B cell (primary cell): ENCODE measurements around the gene FRYL. TPM values are rescaled to one million over a fixed set of nuclear protein-coding genes. Genes with fewer than 3 reads are reported as not detected.

ENCODE experiments used
- ATAC-seq: fragments of 200-7000 bp; cut with Tn5 transposase; one replicate; pipeline ENCODE4 v1.10.0; 2021; ENCODE audit warnings: low read depth, mild to moderate bottlenecking, moderate number of reproducible peaks, moderate library complexity
- CTCF ChIA-PET: fragments of 350-600 bp; sonication (Branson Sonifier 250); formaldehyde crosslinking; loops from one replicate; lab custom pipeline; 2021; ENCODE audit warnings: antibody characterized with exemption, inconsistent platforms; lab: Charles Lee
- POLR2A ChIA-PET: fragments of 350-600 bp; sonication (Branson Sonifier 250); formaldehyde crosslinking; loops from one replicate; lab custom pipeline; 2021; ENCODE audit warnings: antibody characterized with exemption; lab: Charles Lee
- DNase-seq: peaks from one replicate; pipeline ENCODE4 v3.0.0; 2013
- H2AFZ ChIP-seq: 2 replicates; pipeline ENCODE4 v1.6.1; 2012; ENCODE audit warnings: mild to moderate bottlenecking, low read depth, low read length; ENCODE audit not compliant: insufficient read depth, poor library complexity, severe bottlenecking
- H3K27ac ChIP-seq, 2 donors: 1 replicate in 1 of 2; 2 replicates in 1 of 2; pipeline ENCODE4 v1.5.1; 2012 to 2013; ENCODE audit warnings: low read length in 2 of 2, mild to moderate bottlenecking in 2 of 2, moderate library complexity in 1 of 2
- H3K27me3 ChIP-seq, 4 experiments: fragments of 200-600 bp in 1 of 4; sonication (generic) in 1 of 4; replicated peaks in 1 of 4; 1 replicate in 2 of 4; 2 replicates in 2 of 4; pipeline versions ENCODE4 v1.6.1 to v1.7.0; 2013 to 2016; ENCODE audit warnings: low read length in 3 of 4, mild to moderate bottlenecking in 2 of 4, mixed read lengths in 1 of 4, moderate library complexity in 1 of 4; ENCODE audit not compliant: insufficient read depth in 4 of 4, control insufficient read depth in 3 of 4; ENCODE audit errors: control extremely low read depth in 1 of 4
- H3K36me3 ChIP-seq, 2 experiments: replicated peaks in 1 of 2; 1 replicate in 1 of 2; 2 replicates in 1 of 2; pipeline versions ENCODE4 v1.6.1 to v1.7.1; 2013; ENCODE audit warnings: low read length in 1 of 2; ENCODE audit not compliant: insufficient read depth in 2 of 2, control insufficient read depth in 1 of 2; ENCODE audit errors: control extremely low read depth in 1 of 2, extremely low read depth in 1 of 2
- H3K4me1 ChIP-seq, 2 donors: fragments of 200-600 bp in 1 of 2; sonication (generic) in 1 of 2; 1 replicate in 1 of 2; 2 replicates in 1 of 2; pipeline versions ENCODE4 v1.5.1 to v1.6.1; 2013 to 2017; ENCODE audit warnings: low read length in 2 of 2; ENCODE audit not compliant: control insufficient read depth in 2 of 2, insufficient read depth in 2 of 2
- H3K4me2 ChIP-seq: replicated peaks from 2 replicates; pipeline ENCODE3; 2012; ENCODE audit warnings: mild to moderate bottlenecking, low read depth, low read length; ENCODE audit not compliant: poor library complexity, severe bottlenecking
- H3K4me3 ChIP-seq, 5 experiments: fragments of 200-600 bp in 1 of 5; sonication (generic) in 1 of 5; 1 replicate in 3 of 5; 2 replicates in 2 of 5; pipeline versions ENCODE4 v1.5.1 to v1.7.0; 2011 to 2016; ENCODE audit warnings: low read length in 4 of 5, mild to moderate bottlenecking in 4 of 5, low read depth in 2 of 5, control low read depth in 1 of 5, moderate library complexity in 1 of 5; ENCODE audit not compliant: insufficient read depth in 1 of 5; ENCODE audit errors: control extremely low read depth in 1 of 5, extremely low read depth in 1 of 5
- H3K79me2 ChIP-seq: fragments of 200-600 bp; sonication (generic); one replicate; pipeline ENCODE4 v1.6.0; 2016; ENCODE audit warnings: low read length; ENCODE audit not compliant: control insufficient read depth, insufficient read depth
- H3K9ac ChIP-seq: fragments of 200-600 bp; sonication (generic); 2 replicates; pipeline ENCODE4 v1.6.1; 2017; ENCODE audit warnings: mild to moderate bottlenecking, low read length, moderate library complexity
- H3K9me3 ChIP-seq, 3 donors: one replicate each; pipeline versions ENCODE4 v1.6.1 to v1.7.1; 2013; ENCODE audit warnings: low read length in 2 of 3; ENCODE audit not compliant: control insufficient read depth in 2 of 3, insufficient read depth in 1 of 3; ENCODE audit errors: control extremely low read depth in 1 of 3
- H4K20me1 ChIP-seq: 2 replicates; pipeline ENCODE4 v1.6.0; 2012; ENCODE audit warnings: mild to moderate bottlenecking, low read length; ENCODE audit not compliant: insufficient read depth, control insufficient read depth, poor library complexity, severe bottlenecking
- H3K27ac Mint-ChIP-seq: one replicate; pipeline ENCODE4 v1.8.0; 2021; ENCODE audit warnings: mixed read lengths
- H3K27me3 Mint-ChIP-seq: one replicate; pipeline ENCODE4 v1.8.0; 2021; ENCODE audit warnings: mixed read lengths
- H3K4me1 Mint-ChIP-seq: one replicate; pipeline ENCODE4 v1.8.0; 2021; ENCODE audit warnings: mixed read lengths
- H3K4me3 Mint-ChIP-seq: one replicate; pipeline ENCODE4 v1.8.0; 2021; ENCODE audit warnings: mixed read lengths
- H3K9me3 Mint-ChIP-seq: one replicate; pipeline ENCODE4 v1.8.0; 2022; ENCODE audit warnings: mixed read lengths; ENCODE audit not compliant: insufficient read depth
- EZH2 ChIP-seq: IDR thresholded peaks from 2 replicates; pipeline ENCODE4 v1.6.1; 2012; ENCODE audit warnings: borderline replicate concordance, low read depth, mild to moderate bottlenecking, moderate library complexity, low read length; ENCODE audit not compliant: insufficient read depth, poor library complexity, severe bottlenecking
- WGBS: methylation state at CpG from one replicate; pipeline ENCODE4 v1.1.5; 2013; ENCODE audit warnings: missing lambda C conversion rate; ENCODE audit not compliant: insufficient coverage; 5-methylcytosine and 5-hydroxymethylcytosine counted together
- intact Hi-C: fragments of 100-400 bp; cut with micrococcal nuclease; formaldehyde crosslinking; loops from one replicate; pipeline ENCODE4 v1.10.0; 2022
- polyA plus RNA-seq: library from polyadenylated mRNA; depleted of rRNA; stranded (reverse); fragments of >200 nt; gene quantifications from 2 replicates; pipeline ENCODE4 v1.2.3, GENCODE V29; 2012
- total RNA-seq, 2 donors: library from RNA; stranded (reverse); fragments of 120-200 nt in 1 of 2; gene quantifications; 1 replicate in 1 of 2; 2 replicates in 1 of 2; pipeline versions ENCODE4 v1.2.3 to v1.2.4, GENCODE V29; 2013 to 2022
- TF ChIP-seq, protein P1 (sequence below): fragments of 200-600 bp; IDR thresholded peaks from one replicate; pipeline ENCODE4 v1.8.0; 2022; ENCODE audit warnings: antibody characterized with exemption, mild to moderate bottlenecking

FRYL gene
- total and polyA plus RNA-seq, 2 donors (not counting 1 experiment from before 2014, with no cell fraction given), result 15.5 to 138 TPM

DNA sequence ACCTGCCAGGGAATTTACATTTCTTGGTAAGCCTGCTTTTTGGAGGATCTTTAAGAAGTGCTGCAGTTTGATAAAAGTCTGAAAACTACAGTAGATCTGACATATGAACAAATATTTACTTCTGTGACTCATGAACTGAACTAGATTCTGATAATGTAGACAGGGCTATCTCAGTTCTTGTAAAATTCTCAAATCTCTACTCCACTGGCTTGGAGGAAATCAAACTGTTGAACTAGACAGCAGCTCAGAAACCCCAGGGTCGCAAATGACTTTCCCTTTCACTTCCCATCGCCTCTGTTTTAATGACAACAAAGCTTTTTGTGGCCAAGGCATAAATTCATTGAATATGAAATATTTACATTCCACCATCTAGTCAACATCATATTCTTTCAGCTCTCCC is 35.4 kb upstream of the FRYL start:
- Histone ChIP-seq H3K27ac (peak overlapping the region; percentile 60 to 71), H3K27me3 (no peaks in the 10 kb centered on the region), H3K4me3 (peak overlapping the region in 2 of 5 experiments; percentile 10 to 20), H3K9ac (peak overlapping the region; percentile 2), H3K36me3 (no peaks in the 10 kb centered on the region), H3K4me2 (peak overlapping the region; percentile 62), H3K9me3 (no peaks in the 10 kb centered on the region), H4K20me1 (no peaks in the 10 kb centered on the region), H3K79me2 (no peaks in the 10 kb centered on the region), H3K4me1 (peaks cover 13 to 25% of the 10 kb centered on the region in 2 donors), H2AFZ (peak overlapping the region; percentile 61)
- intact Hi-C loops, result no loop called here
- CTCF ChIA-PET, result interaction anchor here (1.2 kb wide), 1 partner anchor 91 kb away, joined by 3 read pairs; the partner anchor contains the start of gene OCIAD2
- peak overlapping the region; percentile 72 for H3K4me3 Mint-ChIP-seq
- peak overlapping the region; percentile 86 for H3K27ac Mint-ChIP-seq
- POLR2A ChIA-PET, result interaction anchor here (0.6 kb wide), 1 partner anchor 8 kb away, joined by 6 read pairs; no protein-coding TSS in a partner anchor
- peaks cover 33% of the 10 kb centered on the region for H3K4me1 Mint-ChIP-seq
- H3K9me3 Mint-ChIP-seq, result no peaks in the 10 kb centered on the region
- ATAC-seq (peak; percentile 64), DNase-seq (peak; percentile 53)
- WGBS, result 0% methylated on average over 1 of the region's 2 CpGs
- no peak for TF ChIP-seq EZH2
- TF ChIP-seq, protein P1, sequence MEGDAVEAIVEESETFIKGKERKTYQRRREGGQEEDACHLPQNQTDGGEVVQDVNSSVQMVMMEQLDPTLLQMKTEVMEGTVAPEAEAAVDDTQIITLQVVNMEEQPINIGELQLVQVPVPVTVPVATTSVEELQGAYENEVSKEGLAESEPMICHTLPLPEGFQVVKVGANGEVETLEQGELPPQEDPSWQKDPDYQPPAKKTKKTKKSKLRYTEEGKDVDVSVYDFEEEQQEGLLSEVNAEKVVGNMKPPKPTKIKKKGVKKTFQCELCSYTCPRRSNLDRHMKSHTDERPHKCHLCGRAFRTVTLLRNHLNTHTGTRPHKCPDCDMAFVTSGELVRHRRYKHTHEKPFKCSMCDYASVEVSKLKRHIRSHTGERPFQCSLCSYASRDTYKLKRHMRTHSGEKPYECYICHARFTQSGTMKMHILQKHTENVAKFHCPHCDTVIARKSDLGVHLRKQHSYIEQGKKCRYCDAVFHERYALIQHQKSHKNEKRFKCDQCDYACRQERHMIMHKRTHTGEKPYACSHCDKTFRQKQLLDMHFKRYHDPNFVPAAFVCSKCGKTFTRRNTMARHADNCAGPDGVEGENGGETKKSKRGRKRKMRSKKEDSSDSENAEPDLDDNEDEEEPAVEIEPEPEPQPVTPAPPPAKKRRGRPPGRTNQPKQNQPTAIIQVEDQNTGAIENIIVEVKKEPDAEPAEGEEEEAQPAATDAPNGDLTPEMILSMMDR, result no peak
- H3K27me3 Mint-ChIP-seq, result no peaks in the 10 kb centered on the region

DNA sequence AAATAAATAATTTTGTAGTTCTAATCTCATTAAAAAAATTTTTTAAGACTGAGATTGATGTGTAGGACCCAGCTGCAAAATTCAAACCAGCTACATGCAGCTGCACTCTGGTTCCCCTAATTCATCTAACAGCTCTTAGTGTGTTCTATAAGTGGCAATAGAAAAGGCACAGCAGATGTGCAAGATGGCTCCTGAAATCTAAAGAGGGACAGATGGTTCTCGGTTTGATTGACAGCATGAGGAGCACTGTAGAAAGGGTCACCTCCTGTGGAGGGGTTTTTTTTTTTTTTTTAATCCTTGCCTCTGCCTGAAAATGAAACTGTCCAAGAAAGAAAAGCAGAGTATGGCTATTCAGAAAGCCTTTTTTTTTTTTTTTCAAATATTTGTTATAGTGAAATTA is 33.9 kb upstream of the FRYL start:
- H3K9me3 Mint-ChIP-seq, result no peaks in the 10 kb centered on the region
- intact Hi-C loops, result no loop called here
- peaks cover 13 to 25% of the 10 kb centered on the region in 2 donors for H3K4me1 ChIP-seq
- H3K79me2 ChIP-seq, result no peaks in the 10 kb centered on the region
- H3K27me3 Mint-ChIP-seq, result no peaks in the 10 kb centered on the region
- no peak overlapping the region for H3K27ac ChIP-seq
- no peak for ATAC-seq
- no peak overlapping the region for H3K27ac Mint-ChIP-seq
- H3K9me3 ChIP-seq, result no peaks in the 10 kb centered on the region
- CTCF ChIA-PET, result interaction anchor here (1.9 kb wide), 1 partner anchor 34 kb away, joined by 4 read pairs; the partner anchor contains the start of gene FRYL
- no peaks in the 10 kb centered on the region for H4K20me1 ChIP-seq
- peaks cover 29% of the 10 kb centered on the region for H3K4me1 Mint-ChIP-seq
- no peak overlapping the region for H3K4me3 ChIP-seq
- 13% methylated on average over 1 of the region's 1 CpG for WGBS
- H3K4me2 ChIP-seq, result no peak overlapping the region
- no peak overlapping the region for H3K9ac ChIP-seq
- no peak for DNase-seq
- POLR2A ChIA-PET, result interaction anchor here (0.7 kb wide), 1 partner anchor 39 kb away, joined by 11 read pairs; no protein-coding TSS in a partner anchor
- H3K36me3 ChIP-seq, result no peaks in the 10 kb centered on the region
- peak overlapping the region; percentile 35 for H2AFZ ChIP-seq
- no peaks in the 10 kb centered on the region for H3K27me3 ChIP-seq
- H3K4me3 Mint-ChIP-seq, result no peak overlapping the region
- TF ChIP-seq, protein P1, result no peak
- no peak for TF ChIP-seq EZH2
